Femur (tissue), 1 donor: Measurements from ENCODE around the gene CFAP68.

ENCODE experiments used
- DNase-seq: peaks from one replicate; pipeline ENCODE4 v3.0.0-alpha.2; 2017

Gene CFAP68, protein sequence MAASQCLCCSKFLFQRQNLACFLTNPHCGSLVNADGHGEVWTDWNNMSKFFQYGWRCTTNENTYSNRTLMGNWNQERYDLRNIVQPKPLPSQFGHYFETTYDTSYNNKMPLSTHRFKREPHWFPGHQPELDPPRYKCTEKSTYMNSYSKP

DNA sequence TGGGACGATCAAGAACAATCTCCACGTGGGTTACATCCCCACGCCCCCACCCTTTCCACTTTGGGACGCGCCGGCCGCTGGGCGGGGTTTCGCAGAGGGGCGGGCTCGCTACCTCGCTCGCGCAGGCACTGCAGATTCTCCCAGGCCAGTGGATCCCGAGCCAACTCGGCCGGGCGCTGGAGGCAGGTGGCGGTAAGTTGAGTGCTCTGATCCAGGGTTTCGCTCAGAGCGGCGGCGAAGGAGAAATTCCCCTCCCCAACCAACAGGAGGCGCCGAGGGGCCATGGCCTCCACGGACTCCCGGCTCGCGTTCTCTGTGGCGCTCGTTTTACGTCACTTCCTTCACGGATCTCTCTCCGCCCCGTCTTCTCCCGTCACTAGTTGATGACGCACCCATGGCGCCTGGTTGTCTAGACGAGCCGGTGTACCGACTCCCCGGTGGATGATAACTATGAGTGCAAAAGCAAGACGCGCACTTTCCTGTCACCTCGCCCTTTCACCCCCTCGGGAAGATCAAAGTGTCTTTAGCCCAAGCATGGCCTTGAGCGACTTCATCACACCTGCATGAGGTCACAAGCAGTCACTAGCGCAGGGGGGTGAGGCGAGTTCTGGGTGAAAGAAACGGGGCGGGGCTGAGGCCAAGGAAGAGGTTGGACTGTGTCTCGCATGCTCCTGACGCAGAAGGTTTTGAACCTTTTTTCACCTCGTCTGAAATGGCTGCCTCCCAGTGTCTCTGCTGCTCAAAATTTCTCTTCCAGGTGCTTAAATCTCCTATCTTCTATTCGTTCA, at the start of gene CFAP68, which contains the start of gene FDXACB1:
Gene CFAP68, plus strand, starts transcription at position 693 of the 788 bp plus-strand sequence. Its CDS starts 20 bp downstream, at position 713.
Gene FDXACB1, minus strand, starts transcription at position 317 of the 788 bp plus-strand sequence. Its CDS starts 33 bp downstream, at position 284.
- peak; percentile 98 for DNase-seq

DNA sequence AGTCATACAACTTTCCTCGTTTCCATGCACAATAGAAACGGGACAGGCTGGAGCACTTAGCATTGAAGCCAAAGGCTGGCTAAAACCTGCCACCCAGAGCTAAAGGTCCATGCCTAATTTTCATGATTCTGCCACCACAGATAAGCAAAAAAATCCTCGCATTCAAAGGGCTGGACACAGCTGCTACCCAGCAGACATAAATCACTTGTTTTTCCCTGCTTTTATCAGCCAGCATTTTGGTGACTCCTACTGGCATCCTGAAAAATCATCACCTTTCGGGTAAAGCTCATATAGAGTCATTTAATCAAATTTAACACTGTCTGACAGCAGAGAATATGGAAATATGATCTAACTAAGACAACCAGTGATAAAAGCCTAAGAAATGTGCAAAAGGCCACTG, 45.8 kb upstream of the CFAP68 start:
- DNase-seq: no peak

DNA sequence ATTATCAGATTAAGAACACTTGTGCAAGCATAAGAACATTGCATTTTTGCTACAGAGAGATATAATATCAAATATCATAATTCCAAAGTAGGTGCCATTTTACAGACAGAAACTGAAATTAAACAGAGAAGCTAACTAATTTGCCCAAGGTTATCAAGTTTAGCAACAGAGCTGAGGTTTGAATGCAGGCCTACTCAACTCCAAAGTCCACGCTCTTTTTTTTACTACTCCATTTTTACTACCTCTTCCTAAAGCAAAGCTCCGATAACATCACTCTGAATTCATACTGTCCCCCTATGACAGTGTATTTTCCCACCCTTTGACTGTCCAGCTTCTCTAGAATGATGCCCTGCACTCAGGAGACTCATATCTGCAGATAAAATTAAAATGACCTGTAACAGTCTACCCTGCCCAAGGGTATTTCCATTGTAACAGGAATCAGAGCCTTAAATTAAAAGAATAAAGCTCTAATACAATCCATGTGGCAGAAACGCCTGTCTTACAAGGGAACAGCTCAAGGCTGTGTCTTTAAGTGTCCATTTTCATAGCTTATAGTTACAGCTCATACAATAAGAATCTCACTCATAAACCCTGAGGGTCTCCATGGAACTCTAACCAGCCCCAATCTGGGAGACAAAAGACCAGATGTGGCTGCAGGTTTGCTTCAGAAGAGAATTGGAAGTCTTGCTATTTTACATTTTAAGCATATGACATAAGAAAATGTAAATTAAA, 44.7 kb upstream of the CFAP68 start:
- no peak for DNase-seq

DNA sequence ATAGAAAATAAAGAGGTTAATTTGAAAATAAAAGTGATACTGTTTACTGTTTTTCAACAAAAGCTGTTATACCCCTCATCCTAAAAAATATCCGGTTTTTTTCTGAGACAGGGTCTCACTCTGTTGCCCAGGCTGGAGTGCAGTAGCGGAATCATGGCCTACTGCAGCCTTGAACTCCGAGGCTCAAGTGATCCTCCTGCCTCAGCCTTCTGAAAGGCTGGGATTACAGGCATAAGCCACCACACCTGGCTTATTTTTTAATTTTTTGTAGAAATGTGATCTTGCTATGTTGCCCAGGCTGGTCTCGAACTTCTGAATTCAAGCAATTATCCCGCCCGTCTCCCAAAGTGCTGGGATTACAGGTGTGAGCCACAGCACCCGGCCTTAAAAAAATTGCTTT, 43.7 kb upstream of the CFAP68 start:
- DNase-seq: no peak

DNA sequence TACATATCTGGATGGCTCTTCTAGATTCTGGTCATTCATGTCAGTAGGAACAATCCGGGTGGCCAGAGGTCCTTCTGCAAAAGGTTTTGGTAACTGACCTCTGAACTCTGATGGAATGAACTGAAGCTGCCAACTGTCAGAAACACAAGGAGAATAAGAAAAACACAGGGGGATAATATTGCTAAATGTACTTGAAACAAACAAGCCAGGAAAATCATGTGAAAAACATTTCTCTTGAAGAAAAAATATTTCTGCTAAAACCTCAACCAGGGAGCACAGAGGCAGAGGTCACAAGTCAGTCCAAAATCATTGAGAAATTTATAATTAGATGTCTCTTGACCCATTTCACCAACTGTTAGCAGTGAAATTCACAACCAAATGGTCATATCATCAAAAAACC, 43.2 kb upstream of the CFAP68 start:
- no peak for DNase-seq

DNA sequence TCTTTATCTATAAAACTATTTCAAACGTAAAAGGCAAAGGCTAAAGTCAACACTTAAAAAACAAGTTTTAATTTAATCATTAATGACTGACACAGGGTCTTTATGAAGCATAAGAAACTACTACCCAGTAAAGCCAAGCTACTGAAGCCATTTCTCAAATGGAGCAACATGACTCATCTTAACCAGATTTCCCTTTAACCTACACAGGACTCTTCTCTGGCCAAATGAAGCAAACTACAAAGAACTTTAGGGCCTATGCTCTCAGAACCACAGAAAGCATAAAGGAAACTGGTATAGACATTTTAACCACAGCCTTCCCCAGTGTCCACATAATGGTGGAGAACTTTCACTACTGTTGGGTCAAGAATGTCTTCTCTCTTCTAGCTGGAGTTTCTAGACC, 42.6 kb upstream of the CFAP68 start:
- no peak for DNase-seq

DNA sequence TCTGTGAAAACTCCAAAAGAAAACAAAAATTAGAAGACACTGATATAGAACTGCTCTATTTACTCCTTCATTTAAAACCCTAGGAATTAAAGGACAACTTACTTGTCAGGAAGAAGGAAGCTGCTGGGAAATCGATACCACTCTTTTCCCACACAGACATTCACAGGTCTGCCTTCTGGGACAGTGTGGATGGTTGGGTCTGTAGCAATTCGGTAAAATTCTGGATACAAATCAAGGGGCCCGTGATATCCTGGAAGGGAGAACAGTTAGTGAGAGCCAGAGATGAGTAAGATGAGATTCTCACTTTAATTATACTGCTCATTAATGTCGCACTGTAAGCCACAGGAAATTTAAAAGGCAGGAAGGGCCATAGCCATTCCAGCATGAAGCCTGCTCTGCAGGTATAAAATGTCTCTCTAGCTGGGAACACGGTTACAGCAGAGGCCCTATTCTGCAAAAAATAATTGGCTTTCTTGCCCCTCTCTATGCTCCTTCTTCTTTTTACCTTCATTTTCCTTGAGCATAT, 41.9 kb upstream of the CFAP68 start:
- no peak for DNase-seq

DNA sequence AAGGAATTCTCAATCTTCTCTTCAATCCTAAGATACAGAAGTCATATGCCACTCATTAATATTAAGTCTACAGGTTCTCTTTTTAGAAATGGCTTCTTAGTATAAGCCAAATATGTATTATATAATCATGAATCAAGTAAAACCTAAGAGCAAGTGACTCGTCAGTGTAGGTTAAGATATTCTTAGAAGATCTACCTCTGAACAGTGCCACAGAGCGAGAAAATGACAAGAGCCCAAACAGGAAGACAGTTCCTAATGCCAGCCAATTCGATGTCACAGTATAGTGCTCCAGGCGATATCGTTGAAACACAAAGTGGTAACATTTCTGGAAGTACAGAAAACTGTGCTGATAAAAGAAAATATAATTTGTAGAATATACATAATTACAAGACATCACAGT, 41.3 kb upstream of the CFAP68 start:
- no peak for DNase-seq

DNA sequence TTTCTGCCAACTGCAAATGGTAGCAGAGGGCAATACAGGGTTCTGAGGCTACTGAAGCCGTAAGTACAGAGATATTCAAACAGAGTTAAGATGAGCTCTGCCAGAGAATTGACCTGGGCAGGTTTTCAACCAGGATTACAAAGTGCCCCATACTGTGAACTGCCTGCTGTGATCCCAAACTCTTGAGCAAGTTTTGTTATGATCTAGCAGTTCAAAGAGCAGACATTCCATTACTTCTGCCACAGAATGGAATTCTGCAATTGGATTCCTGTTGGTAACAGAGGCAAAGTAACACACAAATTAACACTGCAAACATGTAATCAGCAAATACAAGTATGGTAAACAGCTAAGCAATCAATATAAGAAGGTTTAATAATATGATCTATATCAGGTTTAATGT, 39.2 kb upstream of the CFAP68 start:
- no peak for DNase-seq

DNA sequence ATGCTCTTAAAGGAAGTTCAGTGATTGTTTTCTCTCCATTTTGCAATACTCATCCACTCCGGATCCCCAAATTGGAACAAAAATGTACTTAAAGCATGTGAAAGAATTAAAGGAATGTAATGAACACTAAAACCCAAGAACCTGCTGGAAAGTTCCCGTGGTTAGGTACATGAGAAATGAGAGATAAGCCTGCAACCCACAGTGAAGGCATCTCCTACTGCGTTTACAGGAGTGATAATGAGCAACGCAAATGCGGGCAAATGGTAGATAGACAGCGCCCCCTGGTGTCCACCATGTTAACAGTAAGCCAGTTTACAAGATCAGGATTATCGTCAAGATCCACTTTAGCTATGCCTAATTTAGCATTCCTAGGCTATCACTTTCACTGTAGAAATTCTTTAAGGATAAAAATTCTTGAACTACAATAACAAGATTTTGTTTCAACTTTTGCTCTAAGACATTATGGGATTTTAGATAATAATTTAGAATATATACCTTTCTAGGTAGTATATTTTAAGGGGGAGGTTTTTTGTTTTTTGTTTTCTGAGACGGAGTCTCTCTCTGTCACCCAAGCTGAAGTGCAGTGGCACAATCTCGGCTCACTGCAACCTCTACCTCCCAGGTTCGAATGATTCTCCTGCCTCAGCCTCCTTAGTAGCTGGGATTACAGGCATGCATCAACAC, 37.8 kb upstream of the CFAP68 start:
- DNase-seq: peak; percentile 89

DNA sequence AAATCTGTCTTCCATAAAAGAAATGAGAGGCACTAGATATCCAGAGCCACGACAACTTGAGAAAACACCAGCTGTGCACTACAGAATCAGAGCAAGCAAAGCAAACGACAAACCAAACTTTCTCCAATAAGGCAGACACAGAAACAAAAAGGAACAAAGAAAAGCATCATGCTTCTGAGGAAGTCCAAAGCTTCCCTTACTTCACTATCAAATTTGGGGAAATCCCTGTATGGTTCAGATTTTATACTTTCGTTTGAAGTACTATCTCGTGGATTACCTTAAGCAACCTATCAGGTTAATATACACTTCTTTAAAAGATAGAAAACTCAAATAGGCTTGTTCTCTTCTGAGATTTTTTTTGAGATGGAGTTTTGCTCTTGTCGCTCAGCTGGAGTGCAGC, 35.7 kb upstream of the CFAP68 start:
- no peak for DNase-seq

DNA sequence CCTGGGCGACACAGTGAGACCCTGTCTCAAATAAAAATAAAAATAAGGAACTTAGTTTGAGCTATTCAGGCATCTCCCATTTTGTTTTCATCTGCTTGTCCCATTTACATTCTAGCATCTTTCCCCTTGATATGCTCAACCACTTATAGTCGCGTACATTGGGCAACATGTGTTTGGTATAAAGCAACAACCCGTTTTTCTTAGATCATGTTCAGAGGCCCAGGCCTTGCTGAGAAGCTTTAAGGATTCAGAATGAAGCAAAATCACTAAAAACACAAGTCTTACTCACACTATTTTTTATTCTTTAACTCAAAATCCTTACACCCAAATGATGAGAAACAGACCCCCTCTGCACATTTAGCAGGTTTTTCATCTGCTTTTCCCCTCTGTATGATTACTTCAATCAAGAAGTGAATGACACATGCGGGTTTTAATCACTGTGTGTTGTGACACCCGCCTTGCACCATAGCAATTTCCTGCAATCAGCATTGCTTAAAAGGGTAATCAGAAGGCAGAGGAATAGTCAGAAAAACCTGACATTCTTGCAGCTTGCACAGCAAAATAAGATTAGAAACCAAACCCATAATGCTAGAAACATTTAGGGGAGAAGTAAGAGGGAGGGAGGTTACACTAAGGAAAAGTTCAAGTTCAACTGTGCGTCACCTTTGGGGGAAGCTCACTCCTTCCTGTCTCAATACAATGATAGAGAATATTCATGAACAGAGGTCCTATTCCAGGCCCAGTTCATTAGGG, 33.9 kb upstream of the CFAP68 start:
- no peak for DNase-seq

DNA sequence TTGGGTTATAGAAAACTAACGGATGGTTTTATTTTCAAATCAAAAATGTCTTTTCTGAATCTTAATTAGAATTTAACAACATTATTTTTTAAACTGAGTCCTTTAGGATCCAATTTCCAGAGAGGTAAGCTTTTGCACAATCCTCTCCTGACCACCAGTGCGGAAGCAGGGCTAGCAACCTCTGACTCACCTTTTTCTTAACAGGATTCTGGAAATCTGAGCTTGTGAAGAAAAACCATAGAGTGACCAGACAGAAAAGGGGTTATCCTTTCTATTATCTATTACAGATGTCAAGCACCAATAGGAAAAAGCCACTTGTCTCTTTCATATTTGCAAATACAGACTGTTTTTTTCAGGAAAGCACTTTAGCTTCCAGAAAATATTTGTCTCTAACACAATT, 33.3 kb upstream of the CFAP68 start:
- DNase-seq: no peak

DNA sequence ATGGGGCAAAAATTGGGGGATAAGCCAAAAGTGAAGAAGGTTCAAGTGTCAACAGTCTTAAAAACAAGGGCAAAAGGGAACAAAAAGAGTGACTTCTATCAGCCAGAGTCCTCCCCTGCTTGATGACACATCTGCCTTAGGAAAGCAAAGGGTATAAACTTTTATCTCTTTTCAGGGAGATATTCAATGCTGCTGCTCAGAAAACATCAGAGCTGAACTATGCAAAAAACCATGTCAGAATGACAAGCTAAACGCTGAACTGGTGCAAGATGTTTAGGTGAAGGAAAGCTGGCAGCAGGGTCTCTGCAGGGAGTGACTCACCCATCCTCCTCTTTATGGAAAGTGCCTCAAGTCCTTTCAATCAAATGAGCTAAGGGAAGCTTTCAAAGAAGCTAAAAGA, 32.7 kb upstream of the CFAP68 start:
- DNase-seq: no peak

DNA sequence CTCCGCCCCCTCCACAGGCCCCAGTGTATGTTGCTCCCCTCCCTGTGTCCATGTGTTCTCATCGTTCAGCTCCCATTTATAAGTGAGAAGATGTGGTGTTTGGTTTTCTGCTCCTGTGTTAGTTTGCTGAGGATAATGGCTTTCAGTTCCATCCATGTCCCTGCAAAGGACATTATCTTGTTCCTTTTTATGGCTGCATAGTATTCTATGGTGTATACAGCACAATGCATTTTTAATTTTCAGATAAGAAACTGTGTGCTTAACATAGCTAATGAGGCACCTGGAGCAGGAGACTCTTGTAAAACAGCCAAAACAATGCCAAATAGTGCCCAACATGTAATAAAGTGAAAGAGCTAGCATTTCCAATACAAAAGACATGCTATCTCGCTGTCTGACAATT, 29.7 kb upstream of the CFAP68 start:
- no peak for DNase-seq

DNA sequence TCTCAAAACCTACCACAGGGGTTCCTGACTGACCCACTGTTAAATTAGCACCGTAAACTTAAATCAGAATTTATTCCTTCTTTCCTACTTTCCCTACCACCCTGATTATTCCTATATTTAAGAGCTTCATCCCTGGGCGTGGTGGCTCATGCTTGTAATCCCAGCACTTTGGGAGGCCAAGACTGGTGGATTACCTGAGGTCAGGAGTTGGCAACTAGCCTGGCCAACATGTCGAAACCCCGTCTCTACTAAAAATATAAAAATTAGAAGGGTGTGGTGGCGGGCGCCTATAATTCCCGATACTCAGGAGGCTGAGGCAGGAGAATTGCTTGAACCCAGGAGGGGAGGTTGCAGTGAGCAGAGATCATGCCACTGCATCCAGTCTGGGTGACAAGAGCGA, 28.3 kb upstream of the CFAP68 start:
- DNase-seq: no peak

DNA sequence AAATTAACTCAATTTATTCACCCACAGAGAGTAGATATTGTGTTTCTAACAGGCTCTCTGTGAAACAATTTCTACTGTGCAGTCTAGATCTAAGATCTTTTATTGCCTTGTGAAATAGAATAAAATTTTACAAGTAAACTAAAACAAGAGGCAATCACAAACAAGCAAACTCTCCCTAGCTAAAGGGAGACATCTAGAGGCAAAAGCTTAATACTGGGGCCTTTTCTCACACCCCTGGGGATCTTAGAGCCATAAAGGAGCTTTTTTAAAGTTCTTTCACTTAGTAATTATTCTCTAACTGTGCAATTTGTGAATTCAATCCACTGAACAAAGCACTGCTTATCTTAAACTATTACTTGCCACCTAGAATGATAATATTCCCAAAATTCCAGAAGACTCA, 27.7 kb upstream of the CFAP68 start:
- no peak for DNase-seq

DNA sequence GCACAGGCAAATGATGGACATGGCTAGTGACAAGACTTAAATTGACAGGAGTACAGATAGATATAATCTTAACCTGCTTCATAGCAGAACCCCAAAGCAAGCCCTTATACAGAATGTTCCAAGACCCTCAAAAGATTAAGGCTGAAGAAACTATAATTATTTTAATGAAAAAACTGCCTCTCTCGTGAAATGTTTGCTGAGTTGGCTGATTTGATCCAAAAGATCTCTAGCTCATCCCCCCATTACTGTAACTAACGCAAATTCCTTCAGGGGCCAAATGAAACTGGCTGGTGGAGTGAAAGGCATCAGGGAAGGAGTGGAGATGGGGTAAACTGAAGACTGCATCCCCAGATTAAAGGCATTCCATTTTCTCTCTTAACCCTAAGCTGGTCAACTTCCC, 27.2 kb upstream of the CFAP68 start:
- no peak for DNase-seq

DNA sequence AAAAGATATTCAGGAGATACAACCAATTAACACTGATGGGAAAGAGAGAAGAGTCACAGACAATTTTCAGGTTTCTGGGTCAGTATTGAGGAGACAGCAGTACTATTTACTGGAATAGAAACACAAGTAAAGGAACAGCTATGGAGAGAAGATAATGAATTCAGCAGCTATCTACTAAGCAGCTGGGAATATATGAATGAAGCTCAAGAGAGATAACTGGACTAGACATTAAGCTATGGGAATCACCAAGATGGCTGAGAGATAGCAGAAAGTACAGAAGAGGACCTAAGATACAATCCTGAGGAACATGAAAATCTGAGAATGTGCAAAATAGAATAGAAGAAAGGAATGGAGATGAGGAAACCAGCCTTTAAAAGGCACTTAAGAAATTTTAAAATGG, 23.8 kb upstream of the CFAP68 start:
- no peak for DNase-seq

DNA sequence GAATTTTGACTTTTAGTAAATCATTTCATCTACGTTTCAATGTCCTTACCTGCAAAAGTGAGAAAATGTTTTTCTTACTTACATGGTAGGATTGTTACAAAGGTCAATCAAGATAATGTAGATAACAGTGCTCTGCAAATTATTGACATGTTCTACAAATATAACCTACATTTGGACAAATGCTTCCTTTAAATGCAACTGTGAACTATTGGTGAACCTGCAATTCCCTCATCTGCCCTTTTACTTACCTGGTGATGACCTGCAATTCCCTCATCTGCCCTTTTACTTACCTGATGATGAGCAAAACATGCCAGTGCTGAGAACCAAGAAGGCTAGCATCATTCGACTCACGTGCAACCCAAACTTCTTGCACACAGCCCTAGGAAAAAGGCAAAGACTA, 19.1 kb upstream of the CFAP68 start:
- no peak for DNase-seq

DNA sequence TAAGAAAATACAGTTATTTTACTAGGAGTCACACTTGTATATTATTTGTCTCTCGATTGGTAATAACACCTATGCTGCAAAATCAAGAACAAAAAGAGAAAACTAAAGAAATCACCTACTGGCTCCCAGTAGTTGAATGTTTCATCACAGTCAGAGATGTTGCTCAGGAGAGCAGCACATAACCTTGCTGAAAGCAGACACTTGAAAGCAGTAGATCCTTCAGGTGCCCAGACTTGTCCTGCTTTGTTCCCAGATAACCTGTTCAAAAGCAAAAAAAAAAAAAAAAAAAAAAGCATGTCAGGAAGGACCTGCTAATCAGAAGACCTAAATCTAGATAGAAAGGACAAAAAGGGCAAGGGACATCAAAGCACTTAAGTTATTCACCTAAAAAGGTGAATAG, 9.2 kb upstream of the CFAP68 start:
- DNase-seq: no peak

DNA sequence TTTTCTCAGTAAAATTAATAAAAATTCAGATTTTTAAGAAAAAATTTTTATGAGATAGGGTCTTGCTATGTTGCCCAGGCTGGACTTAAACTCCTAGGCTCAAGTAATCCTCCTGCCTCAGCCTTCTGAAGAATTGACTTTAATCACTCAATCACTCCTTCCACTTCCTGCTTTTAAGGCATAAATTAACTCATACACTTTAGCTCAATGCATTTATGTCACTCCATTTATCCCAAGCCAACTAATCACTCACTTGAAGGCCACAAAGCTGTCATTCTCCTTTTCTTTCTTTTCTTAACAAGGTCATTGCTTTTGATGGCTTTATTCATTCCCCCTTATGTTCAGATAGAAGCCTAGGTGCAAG, 8.8 kb upstream of the CFAP68 start:
- DNase-seq: no peak
